IPS-18c (cell line): ENCODE results near the gene SP2.
A peak's percentile ranks its signal among the peaks of the same experiment; 100 is the strongest.
"Not testable (repeated sequence)": the region's sequence is repeated elsewhere in the genome, so short reads cannot be mapped to it uniquely, and the experiment has no call there.

ENCODE experiments used
- H3K4me3 ChIP-seq: 2 replicates; pipeline ENCODE4 v1.7.0; 2013; ENCODE audit warnings: low read depth, mild to moderate bottlenecking, low read length, moderate library complexity; ENCODE audit not compliant: insufficient read depth
- H3K9me3 ChIP-seq: one replicate; pipeline ENCODE4 v1.6.1; 2013; ENCODE audit warnings: mild to moderate bottlenecking, low read length, moderate library complexity; ENCODE audit not compliant: control insufficient read depth, insufficient read depth

The SP2 gene

DNA sequence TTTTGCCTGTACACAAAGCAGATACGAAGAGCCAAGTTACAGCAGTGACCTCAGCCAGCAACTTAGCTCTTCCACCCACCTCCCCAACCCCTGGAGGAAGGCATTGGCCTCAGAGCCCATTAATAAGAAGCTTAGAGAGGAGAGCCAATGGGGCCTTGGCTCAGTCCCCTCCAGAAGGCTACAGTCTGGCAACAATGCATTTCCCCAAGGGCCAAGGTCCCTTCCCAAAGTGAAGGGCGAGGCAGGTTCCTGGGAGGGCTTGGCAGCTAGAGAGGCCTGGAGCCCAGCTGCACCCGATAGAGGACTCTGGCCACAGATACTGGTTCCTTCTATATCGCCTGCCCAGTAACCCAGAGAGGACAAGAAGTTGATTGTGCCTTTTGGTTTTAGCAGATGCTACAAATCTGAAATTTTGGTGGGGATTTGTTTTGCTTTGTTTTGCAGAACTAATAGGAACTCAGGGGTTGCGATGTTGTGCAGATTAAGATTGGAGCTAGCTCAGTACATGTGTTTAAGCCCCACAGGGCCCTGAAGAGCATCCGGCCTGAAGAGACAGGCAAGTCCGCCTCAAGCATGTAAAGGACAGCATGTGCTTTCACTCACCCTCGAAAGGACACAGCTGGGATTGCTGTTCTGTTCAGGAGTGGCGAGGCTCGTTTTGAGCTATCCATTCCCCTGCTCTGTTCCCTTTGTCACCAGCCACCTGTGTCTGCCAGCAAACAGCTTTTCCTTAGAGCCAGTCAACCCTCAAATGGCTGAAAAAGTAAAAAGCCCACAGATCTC is 33.4 kb downstream of the SP2 start:
- Histone ChIP-seq H3K9me3 (no peaks in the 10 kb centered on the region), H3K4me3 (no peak overlapping the region)

DNA sequence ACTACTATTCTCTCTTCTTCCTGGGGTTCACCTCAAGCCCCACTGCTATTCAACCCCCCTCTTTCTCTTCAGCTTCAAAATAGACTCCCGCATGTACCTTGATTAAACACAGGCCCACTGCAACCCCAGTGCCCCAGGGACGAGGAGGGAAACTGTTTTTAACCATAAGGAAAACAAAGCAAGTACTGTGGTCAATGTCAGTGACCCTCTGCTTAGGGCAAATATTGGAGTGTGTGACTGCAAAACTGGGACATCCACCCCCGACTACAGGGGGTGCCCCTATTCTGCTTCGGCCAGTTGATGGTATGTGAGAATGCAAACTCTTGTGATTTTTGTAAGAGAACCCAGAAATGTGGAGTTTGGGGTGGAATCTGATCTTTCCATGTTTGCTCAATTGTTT is 35.8 kb downstream of the SP2 start:
- no peak overlapping the region for H3K4me3 ChIP-seq
- no peaks in the 10 kb centered on the region for H3K9me3 ChIP-seq

DNA sequence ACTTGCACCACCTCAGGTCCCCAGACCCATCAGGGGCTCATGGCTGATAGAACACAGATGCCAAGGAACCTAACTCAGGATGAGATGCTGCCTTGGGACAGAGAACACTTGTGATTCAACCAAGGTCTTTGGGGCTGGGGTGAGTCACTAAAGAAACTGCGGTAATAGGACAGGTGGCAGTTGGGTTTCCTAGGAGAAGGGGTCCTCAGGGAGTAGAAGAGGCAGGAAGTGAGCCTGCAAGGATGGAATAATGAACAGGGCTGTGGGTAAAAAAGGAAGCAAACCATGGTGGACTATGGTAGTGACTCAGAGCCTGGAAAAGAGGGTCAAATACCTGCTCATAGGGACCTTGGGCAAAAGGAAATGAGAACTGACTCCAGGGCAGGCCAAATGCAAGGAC is 38.8 kb downstream of the SP2 start:
- H3K4me3 ChIP-seq, result no peak overlapping the region

DNA sequence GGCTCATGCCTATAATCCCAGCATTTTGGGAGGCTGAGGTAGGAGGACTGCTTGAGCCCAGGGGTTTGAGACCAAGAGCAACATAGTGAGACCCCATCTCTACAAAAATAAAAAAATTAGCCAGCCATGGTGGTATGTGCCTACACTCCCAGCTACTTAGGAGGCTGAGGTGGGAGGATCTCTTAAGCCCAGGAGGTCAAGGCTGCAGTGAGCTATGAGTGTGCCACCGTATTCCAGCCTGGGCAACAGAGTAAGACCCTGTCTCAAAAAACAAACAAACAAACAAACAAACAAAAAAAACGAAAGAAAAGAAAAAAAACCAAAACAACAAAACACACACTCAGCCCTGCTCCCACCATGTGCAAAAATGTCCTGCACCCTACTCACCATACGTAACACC is 39.4 kb downstream of the SP2 start:
- H3K9me3 ChIP-seq, H3K4me3 ChIP-seq: not testable (repeated sequence)

More for the DNA sequence above, 38.8 kb downstream of the SP2 start:
- H3K9me3 ChIP-seq, result no peaks in the 10 kb centered on the region

DNA sequence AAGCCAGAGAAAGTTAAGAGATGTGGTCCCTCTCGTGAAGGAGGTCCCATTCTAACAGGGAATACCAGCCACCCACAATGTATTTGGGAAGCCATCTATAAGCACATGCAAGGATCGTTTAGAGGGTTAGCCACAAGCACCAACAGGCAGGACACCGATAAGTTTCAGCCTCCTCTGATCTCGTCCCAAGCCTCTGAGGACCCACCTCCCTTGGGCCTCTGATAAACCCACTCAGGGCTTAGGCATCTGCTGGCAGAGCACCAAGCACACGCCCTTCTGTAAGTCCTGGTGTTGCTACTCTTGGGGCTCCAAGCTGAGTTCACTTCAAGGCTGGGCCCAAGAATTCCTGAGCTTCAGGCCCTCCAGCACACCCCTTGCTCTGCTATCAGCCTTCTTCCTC is 39.9 kb downstream of the SP2 start:
- Histone ChIP-seq H3K4me3 (no peak overlapping the region), H3K9me3 (no peaks in the 10 kb centered on the region)

DNA sequence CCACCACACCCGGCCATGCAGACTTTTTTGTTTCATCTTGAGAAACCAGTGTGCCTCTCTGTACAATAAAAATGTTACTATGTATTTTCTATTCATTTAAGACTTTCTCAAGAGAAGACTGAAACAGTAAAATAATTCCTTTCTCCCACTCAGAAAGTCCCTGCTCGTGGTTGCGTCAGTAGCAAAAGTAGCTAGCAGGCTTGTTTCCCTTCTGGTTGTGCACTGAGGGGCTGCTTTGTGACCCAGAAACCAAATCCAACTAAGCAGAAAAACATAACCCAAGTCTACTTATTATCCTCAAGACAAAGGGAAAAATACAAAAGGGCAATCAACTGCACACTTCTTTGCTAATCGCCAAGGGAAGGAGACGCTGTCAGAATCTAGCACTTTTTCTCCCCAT is 41.9 kb downstream of the SP2 start:
- no peak overlapping the region for H3K4me3 ChIP-seq
- no peaks in the 10 kb centered on the region for H3K9me3 ChIP-seq

DNA sequence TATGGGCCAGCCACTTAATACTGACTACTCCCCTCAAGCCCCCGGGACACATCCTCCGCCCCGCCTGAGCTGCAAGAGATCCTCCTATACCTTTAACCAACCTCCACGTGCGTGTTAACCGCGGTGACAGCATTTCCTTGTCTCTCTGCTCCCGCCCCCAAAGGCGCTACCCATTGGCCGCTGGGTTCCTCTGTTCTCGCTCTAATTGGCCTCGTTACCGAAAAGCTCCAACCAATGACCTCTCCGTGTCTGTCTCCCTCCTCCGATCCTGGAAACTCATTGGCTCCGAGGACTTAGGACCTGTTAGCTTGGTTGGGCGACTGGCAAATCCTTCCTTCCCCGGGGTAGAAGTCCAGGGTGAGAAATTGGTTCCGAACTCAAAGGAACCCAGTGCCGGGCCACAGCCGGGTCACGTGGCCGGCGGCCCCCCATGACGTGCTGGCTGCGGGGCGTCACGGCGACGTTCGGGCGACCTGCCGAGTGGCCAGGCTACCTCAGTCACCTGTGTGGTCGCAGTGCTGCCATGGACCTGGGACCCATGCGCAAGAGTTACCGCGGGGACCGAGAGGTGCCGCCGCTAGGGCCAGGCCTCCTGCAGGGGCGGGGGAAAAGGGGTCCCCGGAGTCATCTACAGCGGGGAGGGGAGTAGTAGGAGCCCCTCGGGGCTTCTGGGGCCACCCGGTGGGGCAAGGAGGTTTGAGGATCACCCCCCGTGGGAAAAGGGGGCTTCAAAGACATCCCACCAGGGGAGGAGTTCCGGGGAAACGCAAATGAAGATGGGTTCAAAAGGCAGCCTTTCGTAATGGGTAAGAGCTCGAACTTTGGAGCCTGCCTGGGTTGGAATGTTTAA is 45.4 kb downstream of the SP2 start, which contains the start of gene PNPO:
PNPO (plus strand) TSS at position 326 of the 850 bp plus-strand sequence; CDS start at position 431, 105 bp downstream.
- H3K9me3 ChIP-seq, result no peaks in the 10 kb centered on the region

DNA sequence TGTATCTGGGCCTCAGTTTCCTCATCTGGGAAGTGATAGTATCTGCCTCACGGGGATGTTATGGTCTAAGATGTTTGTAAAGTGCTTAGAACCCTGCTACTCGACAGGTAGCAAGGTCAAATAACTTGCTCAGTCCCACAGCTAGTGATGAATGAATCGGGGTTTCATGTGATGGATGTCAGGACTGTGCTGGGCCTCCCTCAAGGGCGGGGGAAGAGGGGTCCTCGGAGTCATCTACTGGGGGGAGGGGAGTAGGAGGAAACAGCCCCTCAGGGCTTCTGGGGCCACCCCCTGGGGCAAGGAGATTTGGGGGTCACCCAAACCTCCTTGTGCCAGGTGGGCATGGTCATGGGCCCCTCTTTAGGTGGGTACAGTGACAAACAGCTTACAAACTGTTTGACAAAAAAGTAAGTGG is 46.1 kb downstream of the SP2 start:
- H3K9me3 ChIP-seq, result no peaks in the 10 kb centered on the region
- H3K4me3 ChIP-seq, result peak overlapping the region; percentile 65

More for the DNA sequence above, 45.4 kb downstream of the SP2 start, which contains the start of gene PNPO:
- H3K4me3 ChIP-seq, result peak within 1 kb of the TSS; percentile 65

DNA sequence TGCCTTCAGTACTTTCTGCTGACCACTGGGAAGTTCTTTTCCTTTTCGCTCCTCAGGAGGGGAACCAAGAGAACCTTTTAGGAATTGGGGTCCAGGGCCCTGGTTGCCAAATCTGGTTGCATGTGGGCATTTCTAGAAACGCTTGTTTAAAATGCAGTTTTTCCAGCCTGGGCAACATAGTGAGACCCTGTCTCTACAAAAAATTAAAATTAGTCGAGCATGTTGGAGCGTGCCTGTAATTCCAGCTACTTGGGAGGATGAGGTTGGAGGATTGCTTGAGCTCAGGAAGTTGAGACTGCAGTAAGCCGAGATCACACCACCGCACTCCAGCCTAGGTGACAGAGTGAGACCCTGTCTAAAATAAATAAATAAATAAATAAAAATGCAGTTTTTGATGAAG is 46.5 kb downstream of the SP2 start:
- Histone ChIP-seq H3K4me3 (peak overlapping the region; percentile 65), H3K9me3 (no peaks in the 10 kb centered on the region)

DNA sequence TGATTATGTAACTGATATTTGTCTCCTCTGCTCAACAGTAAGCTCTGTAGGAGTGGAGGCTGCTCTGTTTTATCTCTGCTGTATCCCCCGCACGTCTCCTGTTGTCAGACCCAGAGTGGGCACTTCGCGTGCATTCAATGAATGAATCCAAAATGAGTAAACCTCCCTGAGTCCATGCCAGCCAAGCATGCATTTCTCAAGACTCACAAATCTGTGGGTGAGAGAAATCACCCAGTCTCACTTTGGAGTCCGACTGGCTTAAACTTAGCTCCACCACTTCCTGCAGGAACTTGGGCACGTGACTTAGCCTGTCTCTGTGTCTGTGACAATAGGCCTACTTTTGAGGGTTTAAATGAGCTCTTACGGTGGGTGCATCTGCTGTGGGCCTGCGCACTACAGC is 49.0 kb downstream of the SP2 start:
- no peaks in the 10 kb centered on the region for H3K9me3 ChIP-seq
- no peak overlapping the region for H3K4me3 ChIP-seq

DNA sequence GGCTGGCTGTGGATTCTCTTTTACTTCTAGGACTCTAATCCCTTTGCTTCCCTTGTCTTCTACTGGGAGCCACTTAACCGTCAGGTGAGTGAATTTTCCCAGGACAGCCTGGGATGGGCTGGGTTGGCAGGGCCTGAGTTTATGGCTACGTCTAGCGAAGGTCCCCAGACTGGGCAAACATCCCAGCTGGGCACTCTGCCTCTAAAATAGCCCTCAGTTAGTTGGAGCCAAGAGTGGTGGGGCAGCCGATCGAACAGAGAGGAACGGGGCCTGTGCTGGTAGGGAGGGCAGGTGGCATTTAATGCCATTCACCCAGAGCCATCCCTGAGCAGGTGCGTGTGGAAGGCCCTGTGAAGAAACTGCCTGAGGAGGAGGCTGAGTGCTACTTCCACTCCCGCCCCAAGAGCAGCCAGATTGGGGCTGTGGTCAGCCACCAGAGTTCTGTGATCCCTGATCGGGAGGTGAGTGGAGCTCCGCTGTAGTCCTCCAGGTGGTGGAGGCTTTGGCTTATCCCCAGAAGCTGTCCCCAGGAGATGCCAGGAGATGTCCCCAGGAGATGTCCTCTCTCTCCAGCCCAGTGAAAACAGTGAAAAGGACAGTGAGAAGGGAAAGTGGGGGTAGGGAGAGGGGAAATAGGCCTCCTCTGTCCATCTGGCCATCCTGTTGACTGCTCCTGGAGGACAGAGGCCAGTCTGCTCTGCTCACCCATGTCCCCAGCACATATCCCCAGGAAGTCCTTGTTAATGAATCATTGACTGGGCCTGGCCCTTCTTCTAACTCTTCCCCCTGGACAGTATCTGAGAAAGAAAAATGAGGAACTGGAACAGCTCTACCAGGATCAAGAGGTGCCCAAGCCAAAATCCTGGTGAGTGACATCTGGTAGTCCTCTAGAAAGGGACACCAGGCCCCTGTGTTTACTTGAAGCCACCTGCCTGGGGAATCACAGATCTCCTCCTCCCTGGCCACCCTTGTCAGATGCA is 49.8 kb downstream of the SP2 start:
- Histone ChIP-seq H3K9me3 (no peaks in the 10 kb centered on the region), H3K4me3 (no peak overlapping the region)

DNA sequence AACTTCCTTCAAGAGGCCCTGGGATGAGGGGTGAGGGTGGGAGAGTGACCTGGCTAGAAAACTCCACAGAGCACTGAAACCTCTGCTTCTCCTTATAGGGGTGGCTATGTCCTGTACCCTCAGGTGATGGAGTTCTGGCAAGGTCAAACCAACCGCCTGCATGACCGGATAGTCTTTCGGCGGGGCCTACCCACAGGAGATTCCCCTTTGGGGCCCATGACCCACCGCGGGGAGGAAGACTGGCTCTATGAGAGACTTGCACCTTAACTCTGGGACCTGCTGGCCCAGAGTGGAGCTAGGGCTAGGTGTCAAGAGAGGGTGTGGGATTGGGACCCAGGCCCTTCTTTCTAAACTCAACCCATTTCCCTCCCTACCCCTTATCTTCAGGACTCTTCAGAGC is 50.5 kb downstream of the SP2 start:
- H3K4me3 ChIP-seq, result no peak overlapping the region
- H3K9me3 ChIP-seq, result no peaks in the 10 kb centered on the region

DNA sequence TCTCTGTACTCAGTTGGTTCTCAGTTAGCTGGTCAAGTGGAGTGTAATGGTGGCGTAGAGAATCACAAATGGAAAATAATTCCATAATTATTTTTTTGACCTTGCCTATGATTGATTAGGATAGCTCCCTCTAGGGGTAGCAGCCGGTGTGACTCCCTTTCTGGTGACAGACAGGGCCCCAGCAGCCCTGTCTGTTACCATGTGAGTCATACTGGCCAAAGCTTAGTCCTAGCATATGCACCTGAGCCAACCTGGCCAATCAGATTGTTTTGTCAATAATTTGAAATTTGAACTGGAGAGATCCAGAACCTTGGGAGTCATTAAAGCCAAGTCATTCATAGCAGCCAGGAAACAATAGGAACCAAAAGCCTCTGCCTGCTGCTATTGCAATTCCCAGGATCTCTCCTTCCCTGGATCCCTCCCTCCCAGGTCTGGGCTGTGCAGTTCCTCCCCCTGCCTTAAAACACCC is 50.9 kb downstream of the SP2 start:
- Histone ChIP-seq H3K4me3 (no peak overlapping the region), H3K9me3 (no peaks in the 10 kb centered on the region)

DNA sequence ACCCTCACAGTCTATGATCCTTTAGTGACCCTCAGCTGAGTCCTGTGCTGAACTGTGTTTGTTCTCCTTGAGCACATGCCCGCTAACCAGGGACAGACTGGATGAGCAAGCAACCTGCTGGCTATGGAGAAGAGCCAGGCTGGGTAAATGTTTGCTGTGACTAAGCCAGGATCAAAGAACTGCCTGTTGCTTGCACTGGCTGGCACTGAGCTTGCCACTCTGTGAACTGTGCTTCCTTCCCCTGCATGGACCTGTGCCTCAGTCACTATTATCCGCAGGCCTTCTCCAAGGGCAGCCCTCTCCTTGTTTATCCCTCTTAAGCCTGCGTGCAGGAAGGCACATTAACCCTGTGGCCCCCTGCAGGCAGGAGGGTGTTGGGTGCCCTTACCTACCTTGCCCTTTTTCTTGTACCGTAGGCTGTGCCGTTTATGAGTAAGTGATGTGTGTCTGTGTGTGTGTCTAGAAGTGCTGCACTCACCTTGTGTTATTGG is 52.7 kb downstream of the SP2 start:
- H3K4me3 ChIP-seq, result no peak overlapping the region

DNA sequence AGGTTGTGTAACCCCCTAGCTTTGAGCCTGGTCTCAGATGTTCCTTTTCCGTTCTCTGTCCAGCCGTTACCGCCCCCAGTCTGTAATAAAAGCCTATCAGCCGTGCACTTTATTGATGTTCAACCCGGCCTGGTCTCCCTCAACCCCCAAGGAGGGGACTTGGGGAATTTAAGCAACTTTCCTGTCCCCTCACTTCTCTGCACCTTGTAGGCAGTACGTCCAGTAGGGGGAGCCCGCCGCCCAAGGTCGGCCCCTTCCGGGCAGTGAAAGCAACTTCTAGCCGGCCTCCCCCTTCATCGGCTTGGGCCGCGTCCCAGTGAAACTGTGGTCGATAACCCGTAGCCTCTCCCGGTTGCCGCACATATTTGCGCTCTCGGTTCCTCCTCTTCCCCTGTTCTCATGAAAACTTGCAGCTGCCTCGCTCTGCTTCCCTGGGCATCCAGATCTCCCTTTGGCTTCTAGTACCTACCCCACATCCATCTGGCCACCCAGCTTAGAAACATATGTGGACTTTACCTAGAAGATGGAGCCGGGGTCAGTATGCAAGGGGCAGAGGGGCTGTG is 53.2 kb downstream of the SP2 start:
- no peak overlapping the region; the same call in 1 of the 2 replicates for H3K4me3 ChIP-seq

More for the DNA sequence above, 52.7 kb downstream of the SP2 start:
- no peaks in the 10 kb centered on the region for H3K9me3 ChIP-seq

DNA sequence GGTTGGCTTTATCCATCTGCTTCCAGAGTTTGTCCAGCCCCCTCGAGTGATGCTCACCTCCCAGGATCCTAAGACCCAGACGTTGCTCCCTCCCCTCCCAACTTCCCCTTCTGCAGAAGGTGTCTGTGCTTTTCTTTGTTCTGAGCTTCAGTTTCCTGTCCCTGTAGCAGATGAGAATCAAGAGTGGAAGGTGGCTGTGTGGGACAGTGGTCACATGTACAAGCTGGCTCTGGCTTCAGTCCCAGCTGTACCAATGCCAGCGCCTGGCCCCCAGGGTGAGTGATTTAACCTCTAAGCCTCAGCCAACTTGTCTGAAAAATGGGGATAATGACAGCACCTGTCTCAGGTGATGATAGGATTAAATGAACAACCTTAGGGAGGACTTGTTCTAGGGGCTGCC is 53.9 kb downstream of the SP2 start:
- H3K9me3 ChIP-seq, result no peaks in the 10 kb centered on the region
- H3K4me3 ChIP-seq, result no peak overlapping the region

More for the DNA sequence above, 53.2 kb downstream of the SP2 start:
- no peaks in the 10 kb centered on the region for H3K9me3 ChIP-seq
